Measurements from ENCODE around the gene RNF157. TPM values are rescaled to one million over a fixed set of nuclear protein-coding genes. Genes with fewer than 3 reads are reported as not detected.

The RNF157 gene
- total and polyA plus RNA-seq, 2 of the 13 experiments (the other 11 are each of a cell fraction or from before 2014, with no cell fraction given) = 0.44 to 1.5 TPM

DNA sequence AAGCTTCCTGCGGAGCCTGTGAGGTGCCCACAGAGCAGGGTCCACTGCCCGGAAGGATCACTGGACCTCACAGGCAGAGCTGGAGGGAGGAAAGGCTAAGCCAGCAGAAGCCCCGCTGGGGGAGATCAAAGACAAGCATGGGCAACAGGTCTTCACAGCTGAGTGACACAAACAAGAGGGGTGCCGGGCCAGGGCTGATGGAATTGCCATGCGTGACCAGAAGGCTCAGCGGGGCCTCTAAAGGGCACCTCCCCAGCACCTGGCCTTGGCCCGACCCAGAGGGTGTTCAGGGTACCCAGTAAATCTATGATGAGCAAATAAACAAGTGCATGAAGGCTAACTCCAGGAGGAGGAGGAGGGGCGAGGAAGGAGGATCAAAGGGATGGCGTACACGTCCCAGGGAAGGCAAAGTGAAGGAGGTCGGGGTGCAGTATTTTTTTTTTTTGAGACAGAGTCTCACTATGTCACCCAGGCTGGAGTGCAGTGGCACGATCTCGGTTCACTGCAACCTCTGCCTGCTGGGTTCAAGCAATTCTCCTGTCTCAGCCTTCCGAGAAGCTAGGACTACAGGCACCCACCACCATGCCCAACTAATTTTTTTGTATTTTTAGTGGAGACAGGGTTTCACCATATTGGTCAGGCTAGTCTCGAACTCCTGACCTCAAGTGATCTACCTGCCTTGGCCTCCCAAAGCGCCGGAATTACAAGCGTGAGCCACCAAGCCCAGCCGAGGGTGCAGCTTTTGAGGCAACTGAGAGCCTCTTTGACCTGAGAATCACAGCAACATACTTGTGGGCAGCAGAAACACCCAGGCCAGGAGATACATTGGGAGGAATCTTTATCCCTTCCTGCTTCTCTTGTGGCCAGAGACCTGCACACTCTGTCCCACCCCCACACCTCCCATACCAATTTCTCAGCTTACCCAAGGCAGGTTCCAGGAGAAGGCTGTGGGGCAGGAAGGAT lies 120.6 kb downstream of the RNF157 start (continued):
- TF ChIP-seq, protein P1, sequence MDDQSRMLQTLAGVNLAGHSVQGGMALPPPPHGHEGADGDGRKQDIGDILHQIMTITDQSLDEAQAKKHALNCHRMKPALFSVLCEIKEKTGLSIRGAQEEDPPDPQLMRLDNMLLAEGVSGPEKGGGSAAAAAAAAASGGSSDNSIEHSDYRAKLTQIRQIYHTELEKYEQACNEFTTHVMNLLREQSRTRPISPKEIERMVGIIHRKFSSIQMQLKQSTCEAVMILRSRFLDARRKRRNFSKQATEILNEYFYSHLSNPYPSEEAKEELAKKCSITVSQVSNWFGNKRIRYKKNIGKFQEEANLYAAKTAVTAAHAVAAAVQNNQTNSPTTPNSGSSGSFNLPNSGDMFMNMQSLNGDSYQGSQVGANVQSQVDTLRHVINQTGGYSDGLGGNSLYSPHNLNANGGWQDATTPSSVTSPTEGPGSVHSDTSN (CRISPR knock-in tag; IDR thresholded peaks at IDR 0.05; ENCODE audit: borderline replicate concordance) = no peak
- TF ChIP-seq ZNF782 (CRISPR knock-in tag; IDR thresholded peaks at IDR 0.05; ENCODE audit: borderline replicate concordance) = 0 out of 2 replicates have a peak, but pooled peaks have one; percentile 12
- TF ChIP-seq, protein P2, sequence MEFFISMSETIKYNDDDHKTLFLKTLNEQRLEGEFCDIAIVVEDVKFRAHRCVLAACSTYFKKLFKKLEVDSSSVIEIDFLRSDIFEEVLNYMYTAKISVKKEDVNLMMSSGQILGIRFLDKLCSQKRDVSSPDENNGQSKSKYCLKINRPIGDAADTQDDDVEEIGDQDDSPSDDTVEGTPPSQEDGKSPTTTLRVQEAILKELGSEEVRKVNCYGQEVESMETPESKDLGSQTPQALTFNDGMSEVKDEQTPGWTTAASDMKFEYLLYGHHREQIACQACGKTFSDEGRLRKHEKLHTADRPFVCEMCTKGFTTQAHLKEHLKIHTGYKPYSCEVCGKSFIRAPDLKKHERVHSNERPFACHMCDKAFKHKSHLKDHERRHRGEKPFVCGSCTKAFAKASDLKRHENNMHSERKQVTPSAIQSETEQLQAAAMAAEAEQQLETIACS (CRISPR knock-in tag; IDR thresholded peaks at IDR 0.05) = no peak
- no peak for TF ChIP-seq ZNF260 (CRISPR knock-in tag; IDR thresholded peaks at IDR 0.05; ENCODE audit: borderline replicate concordance, low read depth)
- TF ChIP-seq SMAD9 (CRISPR knock-in tag; IDR thresholded peaks at IDR 0.05) = no peak
- no peak; the same call in 1 of the 2 replicates for TF ChIP-seq ZNF274 (CRISPR knock-in tag; IDR thresholded peaks at IDR 0.05)
- TF ChIP-seq POLR2A (IDR thresholded peaks at IDR 0.05; ENCODE audit: insufficient read depth in 1 of 2, low read depth in 2 of 2, low read length in 2 of 2) = no peak
- TF ChIP-seq, protein P3, sequence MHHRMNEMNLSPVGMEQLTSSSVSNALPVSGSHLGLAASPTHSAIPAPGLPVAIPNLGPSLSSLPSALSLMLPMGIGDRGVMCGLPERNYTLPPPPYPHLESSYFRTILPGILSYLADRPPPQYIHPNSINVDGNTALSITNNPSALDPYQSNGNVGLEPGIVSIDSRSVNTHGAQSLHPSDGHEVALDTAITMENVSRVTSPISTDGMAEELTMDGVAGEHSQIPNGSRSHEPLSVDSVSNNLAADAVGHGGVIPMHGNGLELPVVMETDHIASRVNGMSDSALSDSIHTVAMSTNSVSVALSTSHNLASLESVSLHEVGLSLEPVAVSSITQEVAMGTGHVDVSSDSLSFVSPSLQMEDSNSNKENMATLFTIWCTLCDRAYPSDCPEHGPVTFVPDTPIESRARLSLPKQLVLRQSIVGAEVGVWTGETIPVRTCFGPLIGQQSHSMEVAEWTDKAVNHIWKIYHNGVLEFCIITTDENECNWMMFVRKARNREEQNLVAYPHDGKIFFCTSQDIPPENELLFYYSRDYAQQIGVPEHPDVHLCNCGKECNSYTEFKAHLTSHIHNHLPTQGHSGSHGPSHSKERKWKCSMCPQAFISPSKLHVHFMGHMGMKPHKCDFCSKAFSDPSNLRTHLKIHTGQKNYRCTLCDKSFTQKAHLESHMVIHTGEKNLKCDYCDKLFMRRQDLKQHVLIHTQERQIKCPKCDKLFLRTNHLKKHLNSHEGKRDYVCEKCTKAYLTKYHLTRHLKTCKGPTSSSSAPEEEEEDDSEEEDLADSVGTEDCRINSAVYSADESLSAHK (CRISPR knock-in tag; IDR thresholded peaks at IDR 0.05; ENCODE audit: borderline replicate concordance) = no peak
- TF ChIP-seq RFX5 (IDR thresholded peaks at IDR 0.05; ENCODE audit: low read depth, low read length) = no peak
- TF ChIP-seq SNRNP70 (IDR thresholded peaks at IDR 0.05; ENCODE audit: low read depth, low read length) = no peak
- peak; percentile 74; the same call in 1 of the 2 replicates for TF ChIP-seq PITX1 (CRISPR knock-in tag; IDR thresholded peaks at IDR 0.05)
- TF ChIP-seq ZNF780A (CRISPR knock-in tag; IDR thresholded peaks at IDR 0.05) = no peak
- TF ChIP-seq ZNF224 (CRISPR knock-in tag; IDR thresholded peaks at IDR 0.05) = 0 out of 2 replicates have a peak, but pooled peaks have one; percentile 52
- TF ChIP-seq, protein P4, sequence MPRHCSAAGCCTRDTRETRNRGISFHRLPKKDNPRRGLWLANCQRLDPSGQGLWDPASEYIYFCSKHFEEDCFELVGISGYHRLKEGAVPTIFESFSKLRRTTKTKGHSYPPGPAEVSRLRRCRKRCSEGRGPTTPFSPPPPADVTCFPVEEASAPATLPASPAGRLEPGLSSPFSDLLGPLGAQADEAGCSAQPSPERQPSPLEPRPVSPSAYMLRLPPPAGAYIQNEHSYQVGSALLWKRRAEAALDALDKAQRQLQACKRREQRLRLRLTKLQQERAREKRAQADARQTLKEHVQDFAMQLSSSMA (CRISPR knock-in tag; IDR thresholded peaks at IDR 0.05) = no peak
- TF ChIP-seq ZNF350 (CRISPR knock-in tag; IDR thresholded peaks at IDR 0.05; ENCODE audit: borderline replicate concordance, low read depth) = peak; percentile 73; the same call in 1 of the 2 replicates
- peak; percentile 19; the same call in 1 of the 2 replicates for TF ChIP-seq KLF12 (CRISPR knock-in tag; IDR thresholded peaks at IDR 0.05; ENCODE audit: borderline replicate concordance)
- no peak for TF ChIP-seq ZSCAN22 (CRISPR knock-in tag; IDR thresholded peaks at IDR 0.05)
- no peak for TF ChIP-seq CEBPB (IDR thresholded peaks at IDR 0.05; ENCODE audit: borderline replicate concordance, low read depth, low read length)
- no peak for TF ChIP-seq KMT2A (CRISPR knock-in tag; IDR thresholded peaks at IDR 0.05)
- TF ChIP-seq YY1 (IDR thresholded peaks at IDR 0.05; ENCODE audit: insufficient read depth, insufficient replicate concordance, low read depth, low read length) = peak; percentile 50
- no peak for TF ChIP-seq TP53 (CRISPR knock-in tag; conservative IDR thresholded peaks at IDR 0.05)
- peak; percentile 82 for TF ChIP-seq IRF2 (CRISPR knock-in tag; IDR thresholded peaks at IDR 0.05)
- no peak for TF ChIP-seq ZNF549 (CRISPR knock-in tag; IDR thresholded peaks at IDR 0.05)
